NCI-H2171 treated with DMSO at 0.1 percent for 48 hours (cell line): ENCODE data around the gene POLRMT.

ENCODE experiments used
- DNase-seq: peaks from one replicate; lab custom pipeline; 2025; lab: John Stamatoyannopoulos, UW

The POLRMT gene

DNA sequence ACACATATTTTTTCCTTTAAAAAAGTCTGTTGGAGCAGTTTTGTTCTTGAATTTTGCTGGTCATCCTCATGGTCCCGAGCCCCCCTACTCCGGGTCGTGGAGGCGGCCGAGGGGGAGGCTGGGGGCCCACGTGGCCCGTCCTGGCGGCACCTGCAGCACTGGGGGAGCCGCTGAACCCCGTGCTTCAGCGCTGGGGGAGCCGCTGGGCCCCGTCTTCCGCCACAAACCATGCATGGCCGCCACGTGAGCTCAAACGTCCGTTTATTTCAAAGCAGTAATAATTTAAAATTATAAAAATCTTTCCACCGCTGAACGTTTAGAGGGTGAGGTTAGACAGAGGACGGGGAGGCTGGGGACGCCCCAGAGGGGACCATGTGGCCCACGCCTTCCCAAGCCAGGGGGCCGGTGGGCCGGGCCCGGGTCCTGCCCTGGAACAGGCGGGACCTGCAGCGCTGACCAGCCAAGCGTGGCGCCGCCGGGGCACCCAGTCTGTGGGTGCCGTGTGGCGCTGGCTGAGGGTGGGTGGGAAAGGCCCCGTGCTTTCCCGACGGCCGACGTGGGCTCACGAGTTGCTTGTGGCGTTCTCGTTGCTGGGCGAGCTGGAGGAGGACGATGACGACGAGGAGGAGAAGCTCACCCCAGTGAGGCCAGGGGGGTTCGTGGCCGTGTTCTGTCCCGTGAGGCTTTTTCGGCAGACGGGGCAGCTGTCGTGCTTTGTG, 14.4 kb upstream of the POLRMT start:
- no peak for DNase-seq

DNA sequence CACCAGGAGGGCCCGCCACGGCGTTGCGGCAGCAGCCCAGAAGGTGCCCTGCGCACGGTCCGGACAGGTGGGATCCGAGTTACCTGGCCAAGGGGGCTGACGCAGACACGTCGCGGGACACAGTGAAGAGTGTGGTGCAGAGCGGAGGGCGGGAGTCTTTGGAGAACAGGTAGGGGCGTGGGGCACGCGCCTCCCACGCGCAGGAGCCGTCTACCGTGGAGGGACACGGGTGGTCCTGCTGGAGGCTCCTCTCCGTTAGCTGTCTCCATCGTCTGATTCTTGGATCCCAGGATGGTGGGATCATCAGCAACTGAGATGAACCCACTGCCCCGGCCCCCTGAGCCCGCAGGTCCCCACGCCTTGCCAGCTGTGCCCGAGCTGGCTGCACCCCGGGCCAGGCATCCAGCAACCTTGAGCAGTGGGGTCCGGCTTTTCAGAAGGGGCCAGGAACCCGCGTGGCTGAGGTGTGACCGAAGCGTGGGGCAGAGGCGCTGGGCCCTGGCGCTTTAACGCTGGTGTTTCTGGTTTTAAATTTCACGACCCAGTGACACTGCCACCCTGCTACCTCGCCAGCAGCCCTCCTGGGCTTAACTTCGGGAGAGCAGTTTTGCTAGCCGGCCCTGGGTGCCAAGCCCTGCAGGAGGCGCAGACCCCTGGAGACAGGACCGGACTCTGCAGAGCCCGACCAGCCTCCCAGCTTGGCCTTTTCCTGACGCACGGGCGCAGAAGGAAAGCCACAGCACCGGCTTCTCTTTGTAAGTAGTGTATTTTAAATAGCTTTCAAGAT, 13.6 kb upstream of the POLRMT start:
- no peak for DNase-seq

DNA sequence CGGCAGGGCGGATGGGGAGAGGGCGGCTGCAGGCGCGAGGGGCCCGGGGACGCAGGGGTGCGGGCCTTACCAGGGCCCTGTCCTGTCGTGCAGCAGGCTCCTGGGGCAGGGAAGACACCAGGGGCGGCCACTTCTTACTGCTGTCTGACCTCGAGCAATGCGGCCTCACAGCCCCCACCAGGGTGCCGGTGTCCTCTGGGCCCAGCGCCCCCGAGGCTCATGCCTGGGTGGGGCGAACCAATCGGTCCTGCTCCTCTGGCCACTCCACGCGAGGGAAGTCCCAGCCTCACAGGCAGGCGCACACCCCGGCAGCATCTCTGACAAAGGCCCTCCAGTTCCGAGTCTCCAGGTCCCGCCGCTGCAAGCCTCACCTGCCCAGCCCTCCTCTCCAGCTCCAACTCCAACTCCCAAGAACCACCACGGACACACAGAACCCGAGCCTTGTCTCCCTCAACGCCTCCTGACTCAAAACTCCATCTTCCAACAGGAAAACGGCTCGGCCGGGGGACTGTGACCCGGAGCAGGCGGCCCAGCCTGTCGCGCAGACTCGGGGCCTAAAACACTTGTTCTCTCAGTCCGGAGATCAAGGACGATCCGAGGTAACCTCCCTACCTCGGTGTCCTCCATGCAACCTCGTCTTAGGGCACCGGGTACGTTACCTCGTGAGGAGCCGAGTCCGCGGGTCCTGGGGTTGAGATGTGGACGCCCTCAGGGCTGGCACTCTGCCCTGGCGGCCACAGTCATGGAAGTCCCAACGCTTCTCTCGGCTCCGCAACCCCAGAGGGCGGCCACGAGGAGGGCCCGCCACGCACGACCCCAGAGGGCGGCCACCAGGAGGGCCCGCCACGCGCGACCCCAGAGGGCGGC, 12.8 kb upstream of the POLRMT start:
- DNase-seq, result no peak

DNA sequence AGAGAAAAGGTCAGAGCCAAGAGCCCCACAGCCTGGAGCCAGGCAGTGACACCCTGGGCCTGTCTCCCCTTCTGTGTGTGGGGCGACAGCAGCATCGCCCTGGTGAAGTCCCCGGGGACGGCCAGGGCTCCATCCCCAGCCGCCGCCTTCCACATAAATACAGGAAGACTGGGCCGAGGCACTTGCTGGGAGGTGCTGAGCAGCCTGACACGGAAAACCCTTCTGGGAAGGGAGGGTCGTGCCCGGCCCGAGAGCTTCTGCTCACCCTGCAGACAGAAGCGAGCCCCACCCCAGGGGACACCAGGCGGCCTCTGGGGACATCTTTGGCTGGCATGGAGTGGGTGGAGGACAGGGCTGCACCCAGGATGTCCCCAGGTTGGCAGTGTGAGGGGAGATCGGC, 11.5 kb upstream of the POLRMT start:
- DNase-seq, result no peak

DNA sequence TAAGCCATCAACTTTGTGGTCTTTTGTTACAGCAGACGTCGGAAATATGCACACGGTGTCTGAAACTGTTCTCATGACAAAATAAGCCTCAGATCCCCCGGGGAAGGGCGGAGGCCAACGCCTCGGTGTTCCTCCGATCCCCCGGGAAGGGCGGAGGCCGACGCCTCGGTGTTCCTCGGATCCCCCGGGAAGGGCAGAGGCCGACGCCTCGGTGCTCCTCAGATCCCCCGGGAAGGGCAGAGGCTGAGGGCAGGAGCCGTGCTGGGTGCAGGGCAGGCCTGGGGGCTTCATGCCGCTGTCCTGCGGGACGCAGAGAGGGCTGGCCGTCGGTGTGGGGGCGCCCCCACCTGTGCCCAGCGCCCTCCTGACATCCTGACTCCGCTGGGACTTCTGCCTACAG, 11.0 kb upstream of the POLRMT start:
- no peak for DNase-seq

DNA sequence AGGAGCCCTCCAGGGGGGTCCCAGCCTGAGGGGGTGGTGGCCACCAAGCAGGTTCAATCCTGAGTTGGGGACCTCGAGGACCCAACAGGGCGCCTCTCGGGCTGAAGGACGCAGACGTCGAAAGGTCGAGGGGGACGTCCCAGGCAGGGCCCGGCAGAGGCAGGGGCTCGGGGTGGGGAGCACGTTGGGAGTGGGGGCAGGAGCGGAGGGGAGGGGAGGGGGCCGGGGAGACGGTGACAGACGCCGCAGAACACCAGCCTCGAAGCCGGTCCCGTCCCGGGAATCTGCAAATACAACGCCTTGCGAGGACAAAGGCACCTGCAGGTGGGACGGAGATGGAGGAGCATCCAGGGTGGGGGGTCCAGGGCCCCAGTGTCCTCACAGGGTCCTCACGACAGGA, 10.4 kb upstream of the POLRMT start:
- DNase-seq, result no peak

DNA sequence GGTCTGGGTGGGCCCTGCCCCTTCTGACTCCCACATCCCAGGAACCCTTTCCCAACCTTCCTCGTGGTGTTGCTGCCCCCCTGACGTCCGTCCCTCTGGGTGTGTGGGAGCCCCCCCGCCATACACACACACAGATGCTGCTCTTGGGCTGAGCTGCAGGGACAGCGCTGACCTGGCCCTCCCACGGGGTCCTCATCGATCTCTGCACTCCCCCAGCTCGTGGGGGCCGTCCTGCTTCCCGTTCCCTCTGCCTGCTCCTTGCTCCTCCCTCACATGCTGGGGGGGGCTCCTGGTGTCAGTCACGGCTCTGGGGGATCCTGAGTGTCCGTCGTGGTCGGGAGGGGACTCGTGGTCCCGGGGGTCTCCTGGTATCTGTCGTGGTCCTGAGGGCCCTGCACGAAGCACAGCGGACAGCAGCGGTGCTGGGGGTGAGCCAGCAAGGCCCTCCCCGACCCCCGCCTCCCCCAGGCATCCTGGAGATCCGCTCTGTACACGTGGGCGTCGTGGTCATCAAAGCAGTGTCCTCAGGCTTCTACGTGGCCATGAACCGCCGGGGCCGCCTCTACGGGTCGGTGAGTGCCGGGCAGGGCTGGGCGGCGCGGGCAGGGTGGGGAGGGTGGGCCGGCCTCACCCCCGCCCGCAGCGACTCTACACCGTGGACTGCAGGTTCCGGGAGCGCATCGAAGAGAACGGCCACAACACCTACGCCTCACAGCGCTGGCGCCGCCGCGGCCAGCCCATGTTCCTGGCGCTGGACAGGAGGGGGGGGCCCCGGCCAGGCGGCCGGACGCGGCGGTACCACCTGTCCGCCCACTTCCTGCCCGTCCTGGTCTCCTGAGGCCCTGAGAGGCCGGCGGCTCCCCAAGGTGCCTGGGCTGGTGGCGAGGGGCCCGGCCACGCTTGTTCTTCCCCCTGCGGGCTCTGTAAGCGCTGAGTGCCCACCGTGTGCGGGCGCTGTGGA, 9.7 kb upstream of the POLRMT start:
- DNase-seq, result no peak

DNA sequence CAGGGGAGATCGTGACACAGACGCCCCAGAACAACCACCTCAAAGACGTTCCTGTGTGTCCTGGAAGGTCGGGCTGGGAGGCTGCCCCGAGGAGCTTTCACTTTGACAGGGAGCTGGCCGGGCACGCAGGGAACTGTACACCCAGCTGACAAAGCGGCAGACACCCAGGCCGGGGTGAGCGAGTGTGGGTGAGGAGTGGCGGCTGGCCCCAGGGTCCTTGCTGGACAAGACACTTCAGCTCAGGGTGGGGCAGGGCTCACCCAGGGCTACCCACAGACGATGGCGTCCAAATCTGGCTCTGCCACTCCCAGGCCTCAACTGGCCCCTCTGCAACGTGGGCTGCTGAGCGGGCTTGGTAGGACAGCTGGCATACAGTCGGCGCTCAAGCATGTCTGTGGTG, 8.4 kb upstream of the POLRMT start:
- no peak for DNase-seq

DNA sequence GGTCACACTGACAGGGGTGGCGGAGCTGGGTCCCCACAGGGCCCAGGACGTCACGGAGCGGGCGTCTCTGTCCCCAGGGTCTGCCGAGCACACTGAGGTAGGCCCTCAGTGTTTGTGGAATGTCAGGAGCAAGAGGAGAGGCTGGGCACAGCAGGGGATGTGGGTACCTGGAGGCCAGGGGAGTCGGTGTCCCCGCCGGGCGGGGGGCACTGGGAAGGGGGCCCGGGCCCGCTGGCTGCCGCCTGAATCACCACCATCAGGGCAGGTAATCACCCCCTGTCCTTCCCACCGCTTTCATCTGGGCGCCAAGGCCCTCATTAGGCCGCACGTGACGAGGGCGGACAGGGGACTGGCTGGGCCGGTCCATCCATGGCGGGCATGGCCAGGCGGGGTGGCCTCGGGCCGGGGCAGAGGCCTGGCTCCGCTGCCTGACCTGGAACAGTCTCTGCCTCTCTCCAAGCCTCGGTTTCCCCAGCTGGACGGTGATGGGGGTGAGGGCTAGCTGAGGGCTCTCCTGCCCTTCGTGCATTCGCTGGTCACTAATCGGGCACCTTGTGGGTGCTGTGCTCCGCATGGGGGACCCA, 7.4 kb upstream of the POLRMT start:
- no peak for DNase-seq

DNA sequence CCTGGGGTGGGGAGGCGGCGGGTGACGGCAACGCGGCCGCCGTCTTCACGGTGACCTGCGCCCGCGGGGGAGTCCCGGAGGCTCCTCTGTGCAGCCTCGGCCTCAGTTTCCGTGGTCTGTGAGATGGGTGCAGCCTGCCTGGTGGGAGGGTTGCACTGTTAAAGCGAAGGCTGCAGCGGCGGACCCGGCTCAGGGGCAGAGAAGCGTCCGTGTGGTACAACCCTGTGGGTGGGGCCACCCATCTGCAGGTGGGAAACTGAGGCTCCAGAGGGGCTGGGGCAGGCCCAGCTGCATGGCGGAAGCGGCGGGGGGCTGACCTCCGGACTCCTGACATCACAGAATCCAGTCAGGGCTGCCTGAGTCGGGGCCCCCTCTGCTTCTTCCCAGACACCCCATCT, 6.8 kb upstream of the POLRMT start:
- no peak for DNase-seq

DNA sequence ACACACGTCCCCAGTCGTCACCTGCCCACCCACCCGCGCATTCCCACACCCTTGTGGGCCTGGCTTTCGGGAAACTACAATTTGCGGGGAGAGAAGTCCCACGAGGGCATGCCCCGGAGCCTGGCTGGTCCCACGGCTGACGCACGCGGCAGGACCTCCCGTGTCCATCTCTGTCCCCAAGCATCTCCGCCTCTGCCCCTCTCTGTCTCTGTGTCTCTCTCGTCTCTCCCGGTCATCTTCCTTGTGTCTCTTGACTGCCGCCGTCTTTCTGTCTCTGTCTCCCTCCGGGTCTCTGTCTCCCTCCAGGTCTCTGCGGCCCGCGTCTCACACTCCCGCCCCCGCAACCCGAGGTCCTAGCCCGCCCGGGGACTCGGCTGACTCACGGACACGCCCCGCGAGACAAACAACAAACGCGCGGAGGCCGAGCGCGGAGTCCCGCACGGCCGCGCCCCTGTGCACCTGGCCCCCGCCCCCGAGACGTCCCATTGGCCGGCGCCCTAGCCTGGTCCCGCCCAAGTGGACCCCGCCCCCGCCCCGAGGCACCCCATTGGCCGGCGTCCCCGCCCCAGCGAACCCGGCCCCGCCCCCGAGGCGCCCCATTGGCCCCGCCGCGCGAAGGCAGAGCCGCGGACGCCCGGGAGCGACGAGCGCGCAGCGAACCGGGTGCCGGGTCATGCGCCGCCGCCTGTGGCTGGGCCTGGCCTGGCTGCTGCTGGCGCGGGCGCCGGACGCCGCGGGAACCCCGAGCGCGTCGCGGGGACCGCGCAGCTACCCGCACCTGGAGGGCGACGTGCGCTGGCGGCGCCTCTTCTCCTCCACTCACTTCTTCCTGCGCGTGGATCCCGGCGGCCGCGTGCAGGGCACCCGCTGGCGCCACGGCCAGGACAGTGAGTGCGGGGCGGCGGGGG, 6.2 kb upstream of the POLRMT start, which contains the start of gene FGF22:
FGF22 (plus strand) TSS at position 627 of the 908 bp plus-strand sequence; CDS start at position 674, 47 bp downstream.
- DNase-seq, result peak; percentile 76

DNA sequence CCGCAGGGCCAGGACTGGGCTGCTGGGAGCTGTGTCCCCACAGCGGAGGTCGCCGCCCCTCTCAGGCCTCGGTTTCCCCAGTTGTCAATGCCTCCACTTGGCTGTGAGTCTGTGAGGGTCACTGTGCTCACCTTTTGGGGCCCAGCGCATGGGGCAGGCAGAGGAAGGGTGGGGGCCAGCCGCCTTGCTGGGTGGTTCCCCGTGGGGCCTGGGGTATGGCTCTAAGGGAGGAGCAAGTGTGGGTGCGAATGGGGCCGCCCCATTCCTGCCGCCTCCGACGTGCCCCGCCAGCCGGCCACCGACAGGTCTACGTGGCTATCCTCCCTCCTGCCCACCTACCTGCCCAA, 5.5 kb upstream of the POLRMT start:
- no peak for DNase-seq

DNA sequence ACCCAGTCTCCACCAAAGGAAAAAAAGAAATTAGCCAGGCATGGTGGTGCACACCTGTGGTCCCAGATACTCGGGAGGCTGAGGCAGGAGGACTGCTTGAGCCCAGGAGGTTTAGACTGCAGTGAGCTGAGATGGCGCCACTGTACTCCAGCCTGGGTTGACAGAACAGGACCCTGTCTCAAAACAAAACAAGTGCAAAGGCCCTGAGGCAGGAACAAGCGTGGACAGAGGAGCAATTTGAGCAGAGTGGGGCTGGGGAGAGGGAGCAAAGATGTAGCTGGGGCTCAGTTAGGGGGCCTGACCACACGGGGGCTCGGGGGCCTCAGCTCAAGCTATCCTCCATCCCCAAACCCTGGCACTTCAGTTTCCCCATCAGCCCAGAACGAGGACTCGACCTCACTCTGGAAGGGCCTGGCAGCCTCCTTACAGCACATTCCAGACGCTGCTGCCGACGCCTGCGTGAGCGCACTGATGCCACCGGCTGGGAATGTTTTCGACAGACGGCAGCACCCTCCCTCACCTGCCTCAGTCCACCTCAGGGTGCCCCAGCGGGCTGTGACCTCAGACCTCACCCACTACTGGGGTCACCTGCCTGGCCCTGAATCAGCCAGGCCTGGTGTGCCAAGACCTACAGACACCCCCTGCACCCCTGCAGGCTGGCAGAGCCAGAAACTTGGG, 1.8 kb upstream of the POLRMT start:
- DNase-seq, result no peak

DNA sequence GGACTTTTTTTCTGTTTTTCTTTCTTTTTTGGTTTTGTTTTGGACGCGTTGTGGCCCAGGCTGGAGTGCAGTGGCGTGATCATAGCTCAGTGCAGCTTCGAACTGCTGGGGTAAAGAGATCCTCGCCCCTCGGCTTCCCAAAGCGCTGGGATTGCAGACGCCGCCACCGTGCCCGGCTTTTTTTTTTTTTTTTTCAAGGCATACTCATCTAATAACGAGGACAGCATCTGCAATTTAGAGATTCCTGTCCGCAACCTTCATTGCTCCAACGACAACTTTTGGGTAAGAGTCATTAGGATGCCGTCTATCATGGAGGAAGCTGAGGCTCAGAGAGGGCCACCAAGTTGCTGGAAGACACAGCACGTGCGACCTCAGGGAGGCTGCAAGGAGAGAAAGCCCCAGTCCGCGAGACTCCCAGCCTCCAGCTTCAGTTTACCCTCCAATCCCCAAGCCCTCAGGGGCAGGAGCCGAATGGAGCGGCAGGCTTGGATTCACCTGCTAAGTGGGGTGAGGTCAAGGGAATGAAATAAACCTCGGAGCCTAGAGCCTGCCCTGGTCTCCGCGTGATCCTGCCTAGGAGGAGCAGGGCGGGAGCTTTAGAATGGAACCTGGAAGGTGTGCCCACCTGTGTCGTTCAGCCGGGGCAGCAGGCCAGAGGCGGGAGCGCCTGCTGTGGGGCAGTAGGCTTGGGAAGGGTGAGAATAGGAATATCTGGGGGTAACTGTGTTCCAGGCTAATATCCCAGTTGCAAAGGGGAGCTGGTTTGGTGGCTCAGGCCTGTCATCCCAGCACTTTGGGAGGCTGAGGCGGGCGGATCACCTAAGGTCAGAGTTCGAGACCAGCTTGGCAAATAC, 676 bp upstream of the POLRMT start:
- no peak for DNase-seq

DNA sequence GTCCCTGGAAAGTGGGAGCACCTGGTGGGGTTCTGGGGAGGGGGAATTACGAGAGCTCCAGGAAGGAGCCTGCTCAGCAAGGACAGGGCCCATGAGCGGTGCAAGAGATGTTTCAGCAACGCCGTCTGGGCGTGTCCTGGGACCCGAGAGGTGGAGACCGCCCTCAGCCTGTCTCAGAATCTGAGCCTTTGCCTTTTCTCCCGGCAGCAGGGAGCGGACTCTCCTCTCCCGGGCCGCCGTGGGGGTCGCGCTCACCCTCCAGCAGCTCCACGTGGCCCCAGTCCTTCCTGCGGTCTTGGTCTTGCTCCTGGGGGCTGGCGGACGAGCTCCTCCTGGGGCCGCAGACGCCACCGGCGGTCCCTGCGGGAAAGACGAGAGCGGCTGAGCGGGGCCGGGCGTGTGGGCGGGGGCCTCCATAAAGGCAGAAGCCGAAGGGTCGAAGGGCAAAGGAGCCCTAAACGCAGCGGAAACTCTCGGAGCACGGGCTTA, 714 bp downstream of the POLRMT start:
- peak; percentile 17 for DNase-seq

DNA sequence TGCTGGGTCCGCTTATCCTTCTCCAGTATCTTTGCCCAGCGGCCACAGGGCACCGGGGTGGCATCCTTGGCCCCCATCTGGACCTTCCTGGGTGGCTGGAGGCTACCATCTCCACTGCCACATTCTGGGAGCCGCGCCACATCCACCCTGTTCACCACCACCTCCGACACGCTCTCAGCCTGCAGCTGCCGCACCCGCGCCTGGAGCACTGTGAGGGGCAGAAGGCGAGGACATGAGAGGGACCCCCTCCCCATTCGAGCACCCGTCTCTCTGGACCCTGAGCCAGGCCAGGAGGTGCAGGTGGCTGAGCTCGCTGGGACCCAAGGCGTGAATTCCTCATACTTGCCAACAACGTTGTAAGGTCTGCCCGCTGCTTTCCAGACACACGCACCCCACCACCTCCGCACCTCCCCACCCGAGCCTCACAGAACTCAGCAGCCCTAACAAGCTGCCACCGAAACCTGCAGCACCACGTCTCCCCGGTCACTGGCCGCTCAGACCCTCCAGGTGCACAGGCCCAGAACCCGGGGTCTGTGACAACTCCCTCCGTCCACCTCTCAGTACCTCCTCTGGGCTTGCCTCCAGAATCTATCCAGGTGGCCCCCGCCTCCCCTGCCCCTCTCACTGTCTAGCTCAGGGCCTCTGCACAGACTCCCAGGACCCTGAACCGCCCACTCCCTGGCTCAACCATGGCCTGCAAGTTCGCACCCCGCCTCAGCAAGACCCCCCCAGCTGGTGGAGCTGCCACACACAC, 3.2 kb downstream of the POLRMT start:
- DNase-seq, result no peak

DNA sequence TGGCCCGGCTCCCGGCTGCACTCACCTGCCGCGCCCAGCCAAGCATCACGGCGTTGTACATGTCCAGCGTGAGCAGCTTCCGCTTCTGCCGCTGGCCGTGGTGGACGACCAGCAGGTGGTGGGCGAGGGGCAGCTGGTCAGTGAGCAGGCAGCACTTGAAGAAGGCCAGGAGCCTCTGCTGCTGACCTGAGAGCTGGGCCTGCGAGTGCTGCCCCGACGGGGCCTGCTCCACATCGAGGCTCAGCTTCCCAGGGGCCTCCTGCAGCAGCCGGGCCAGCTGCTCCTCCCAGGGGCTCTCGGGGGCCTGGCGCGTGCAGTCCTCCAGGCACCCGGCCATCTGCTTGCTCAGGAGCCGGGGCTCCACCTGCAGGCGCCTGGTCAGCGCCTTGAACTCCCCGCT, 3.8 kb downstream of the POLRMT start:
- DNase-seq, result peak; percentile 37

DNA sequence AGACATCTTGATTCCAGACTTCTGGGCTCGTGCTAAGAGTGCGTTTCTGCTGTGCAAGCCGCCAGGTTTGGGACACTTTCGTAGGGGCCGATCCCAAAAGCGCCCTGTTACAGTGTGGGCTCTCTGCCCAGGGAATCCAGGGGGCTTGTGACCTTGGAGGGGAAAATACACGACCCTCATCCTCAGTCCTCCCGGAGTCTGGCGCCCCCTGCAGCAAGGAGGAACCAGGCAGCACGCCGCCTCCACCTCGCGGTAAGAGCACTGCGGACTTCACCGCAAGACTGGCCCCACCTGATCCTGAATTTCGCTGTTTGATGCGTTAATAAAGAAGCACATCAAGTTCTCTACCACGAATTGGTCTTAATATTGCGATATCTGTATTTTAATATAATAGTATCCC, 5.2 kb downstream of the POLRMT start:
- DNase-seq, result no peak
